22Rv1 (cell line): Measurements from ENCODE around the gene SLC4A11.

Experiments
- H3K27ac ChIP-seq: fragments of 450-650 bp; 2 replicates; pipeline ENCODE4 v1.5.1; 2017
- ZFX ChIP-seq: fragments of 450-650 bp; IDR thresholded peaks from 2 replicates; pipeline ENCODE4 v1.6.1; 2017; ENCODE audit warnings: antibody characterized with exemption, borderline replicate concordance
- TF ChIP-seq, protein P1 (sequence below): fragments of 450-650 bp; IDR thresholded peaks from 2 replicates; pipeline ENCODE4 v1.5.1; 2017; ENCODE audit warnings: mild to moderate bottlenecking

SLC4A11 gene

GRCh38 chr20:3239867-3240775, 1.1 kb upstream of the SLC4A11 start:
- no peak overlapping the region for H3K27ac ChIP-seq
- TF ChIP-seq, protein P1, sequence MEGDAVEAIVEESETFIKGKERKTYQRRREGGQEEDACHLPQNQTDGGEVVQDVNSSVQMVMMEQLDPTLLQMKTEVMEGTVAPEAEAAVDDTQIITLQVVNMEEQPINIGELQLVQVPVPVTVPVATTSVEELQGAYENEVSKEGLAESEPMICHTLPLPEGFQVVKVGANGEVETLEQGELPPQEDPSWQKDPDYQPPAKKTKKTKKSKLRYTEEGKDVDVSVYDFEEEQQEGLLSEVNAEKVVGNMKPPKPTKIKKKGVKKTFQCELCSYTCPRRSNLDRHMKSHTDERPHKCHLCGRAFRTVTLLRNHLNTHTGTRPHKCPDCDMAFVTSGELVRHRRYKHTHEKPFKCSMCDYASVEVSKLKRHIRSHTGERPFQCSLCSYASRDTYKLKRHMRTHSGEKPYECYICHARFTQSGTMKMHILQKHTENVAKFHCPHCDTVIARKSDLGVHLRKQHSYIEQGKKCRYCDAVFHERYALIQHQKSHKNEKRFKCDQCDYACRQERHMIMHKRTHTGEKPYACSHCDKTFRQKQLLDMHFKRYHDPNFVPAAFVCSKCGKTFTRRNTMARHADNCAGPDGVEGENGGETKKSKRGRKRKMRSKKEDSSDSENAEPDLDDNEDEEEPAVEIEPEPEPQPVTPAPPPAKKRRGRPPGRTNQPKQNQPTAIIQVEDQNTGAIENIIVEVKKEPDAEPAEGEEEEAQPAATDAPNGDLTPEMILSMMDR = no peak
- TF ChIP-seq ZFX = no peak

GRCh38 chr20:3238616-3239025, 369 bp downstream of the SLC4A11 start:
- peak overlapping the region; percentile 49 for H3K27ac ChIP-seq
- TF ChIP-seq, protein P1 = no peak
- TF ChIP-seq ZFX = no peak

GRCh38 chr20:3237958-3238615, 903 bp downstream of the SLC4A11 start:
- TF ChIP-seq, protein P1 = no peak
- no peak for TF ChIP-seq ZFX
- H3K27ac ChIP-seq = no peak overlapping the region

DNA sequence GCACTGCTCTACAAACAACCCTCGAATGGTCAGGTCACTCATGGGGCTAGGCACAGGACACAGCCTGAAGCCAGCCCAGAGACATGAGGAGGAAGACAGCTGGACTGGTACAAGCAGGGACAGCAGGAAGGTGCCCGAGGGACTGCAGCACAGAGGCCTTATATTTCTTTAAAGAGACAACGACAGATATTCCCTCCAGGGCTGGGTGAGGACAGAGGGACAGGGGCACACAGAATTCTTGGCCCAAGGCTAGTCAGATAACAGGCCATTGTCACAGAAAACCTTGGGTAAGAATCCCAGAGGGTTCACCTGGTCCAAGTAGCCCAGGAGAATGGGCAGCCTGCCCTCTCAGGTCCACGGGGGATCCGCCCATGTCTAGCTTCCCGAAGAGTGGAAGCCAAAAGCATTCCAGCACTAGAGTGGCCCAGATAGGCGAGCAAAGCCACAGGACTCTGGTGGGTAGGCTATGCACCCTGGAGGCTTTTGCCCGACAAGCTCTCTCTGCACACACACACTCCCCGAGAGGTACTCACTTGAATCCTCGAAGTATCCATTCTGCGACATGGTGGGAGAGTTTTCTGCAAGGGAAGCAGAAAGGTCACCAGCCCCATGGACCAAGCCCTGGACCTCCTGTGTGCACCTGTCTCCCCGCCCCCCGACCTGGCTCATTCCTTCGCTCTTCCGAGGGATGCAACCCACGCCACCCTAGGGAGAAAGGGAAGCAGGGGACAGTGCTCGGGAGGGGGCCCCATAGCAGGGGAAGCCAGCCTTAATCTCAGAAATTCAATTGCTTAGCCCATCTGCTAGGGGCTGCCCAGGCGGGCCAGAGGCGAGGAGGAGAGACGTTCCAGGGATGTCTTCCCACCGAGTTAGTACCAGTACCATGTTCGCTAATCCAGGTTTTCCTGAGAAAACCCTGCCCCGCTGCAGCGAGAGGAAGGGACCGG, 1.7 kb downstream of the SLC4A11 start:
- H3K27ac ChIP-seq = no peak overlapping the region
- TF ChIP-seq ZFX = no peak
- TF ChIP-seq, protein P1 = no peak

- TF ChIP-seq, protein P1 = no peak
- no peak for TF ChIP-seq ZFX
Observed at GRCh38 chr20:3235666-3236324, 3.2 kb downstream of the SLC4A11 start.

DNA sequence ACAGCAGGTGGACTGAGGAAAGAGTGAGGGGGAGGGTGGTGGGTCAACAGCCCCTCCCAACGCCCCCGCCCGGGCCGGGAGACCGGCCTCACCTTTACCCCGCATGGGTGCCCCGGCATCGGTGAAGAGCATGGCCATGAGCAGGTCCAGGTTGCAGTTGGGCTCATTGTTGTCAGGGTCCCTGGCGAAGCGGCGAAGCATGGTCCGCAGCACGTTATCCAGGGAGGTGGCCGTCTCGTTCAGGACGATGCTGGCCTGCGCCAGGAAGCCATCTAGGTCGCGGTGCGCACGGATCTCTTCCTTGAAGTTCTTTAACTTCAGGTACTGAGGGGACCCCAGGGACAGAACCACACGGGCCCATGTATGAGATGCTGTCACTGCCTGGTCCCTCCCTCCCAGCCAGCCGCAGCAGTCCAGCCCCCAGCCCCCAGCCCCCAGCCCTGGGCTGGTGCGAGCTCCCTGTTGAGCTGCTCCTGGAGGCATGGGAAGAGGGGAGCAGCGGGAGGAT, 4.9 kb downstream of the SLC4A11 start:
- TF ChIP-seq, protein P1 = no peak
- no peak for TF ChIP-seq ZFX
- no peak overlapping the region for H3K27ac ChIP-seq

More at GRCh38 chr20:3235666-3236324, 3.2 kb downstream of the SLC4A11 start:
- H3K27ac ChIP-seq = no peak overlapping the region
